GM18873 (cell line): Measurements from ENCODE around the gene KLHL9.

Source experiments
- ATAC-seq: cut with Tn5 transposase; IDR thresholded peaks from one replicate; pipeline ENCODE4 v1.9.1; 2021; ENCODE audit warnings: mild to moderate bottlenecking, moderate library complexity, moderate number of reproducible peaks; ENCODE audit not compliant: unreplicated experiment, low FRiP score

The KLHL9 gene

GRCh38 chr9:21317956-21318923, 17.0 kb downstream of the KLHL9 start:
- ATAC-seq: peak; percentile 61

GRCh38 chr9:21316860-21317259, 18.3 kb downstream of the KLHL9 start:
- no peak for ATAC-seq

- ATAC-seq: no peak
These were observed 19.0 kb downstream of the KLHL9 start for GRCh38 chr9:21316032-21316842.

GRCh38 chr9:21314152-21314551, 21.1 kb downstream of the KLHL9 start:
- no peak for ATAC-seq

- ATAC-seq: no peak
These were observed 23.3 kb downstream of the KLHL9 start for GRCh38 chr9:21311889-21312288.

GRCh38 chr9:21305213-21305612, 30.0 kb downstream of the KLHL9 start, which contains the start of gene IFNA5:
Gene IFNA5 (minus strand): TSS chr9:21305313. CDS start chr9:21305256, 57 bp downstream.
- ATAC-seq: no peak

- no peak for ATAC-seq
These were observed 39.2 kb downstream of the KLHL9 start for GRCh38 chr9:21295992-21296391.

- ATAC-seq: peak; percentile 63
These were observed 40.2 kb downstream of the KLHL9 start for GRCh38 chr9:21294904-21295538.

GRCh38 chr9:21294364-21294774, 40.8 kb downstream of the KLHL9 start:
- no peak for ATAC-seq

- no peak for ATAC-seq
These were observed 45.4 kb downstream of the KLHL9 start for GRCh38 chr9:21289848-21290247.

GRCh38 chr9:21287280-21287679, 47.9 kb downstream of the KLHL9 start:
- ATAC-seq: no peak

GRCh38 chr9:21286659-21287058, 48.5 kb downstream of the KLHL9 start:
- ATAC-seq: no peak

- no peak for ATAC-seq
These were observed 49.1 kb downstream of the KLHL9 start for GRCh38 chr9:21286099-21286498.

GRCh38 chr9:21281275-21281674, 53.9 kb downstream of the KLHL9 start:
- no peak for ATAC-seq
